A673 (cell line): ENCODE results near the gene MSI2. TPM values are rescaled to one million over a fixed set of nuclear protein-coding genes. Genes with fewer than 3 reads are reported as not detected.

Source experiments
- BruUV-seq: library from RNA; stranded (reverse); fragments of 400-500 nt; replicated peaks from 2 replicates; lab custom pipeline; 2021; lab: Mats Ljungman, UMichigan
- CTCF ChIA-PET: fragments of 300-600 bp; sonication (Branson Sonifier 250); formaldehyde crosslinking; loops from one replicate; lab custom pipeline; 2022; ENCODE audit warnings: antibody characterized with exemption; lab: Charles Lee
- POLR2A ChIA-PET: fragments of 300-600 bp; sonication (Branson Sonifier 250); formaldehyde crosslinking; loops from one replicate; lab custom pipeline; 2022; ENCODE audit warnings: antibody characterized with exemption; ENCODE audit not compliant: low non-redundant PET; lab: Charles Lee
- DNase-seq: peaks from one replicate; pipeline ENCODE4 v3.0.0-alpha.2; 2015; ENCODE audit warnings: low spot score
- H3K27ac ChIP-seq: fragments of 200-600 bp; sonication (generic); 2 replicates; pipeline ENCODE4 v1.5.1; 2016; ENCODE audit warnings: mixed run types, low read depth, mild to moderate bottlenecking, mixed read lengths, antibody characterized with exemption, low read length; ENCODE audit not compliant: poor library complexity, severe bottlenecking
- H3K27me3 ChIP-seq: fragments of 200-600 bp; sonication (generic); replicated peaks from 2 replicates; pipeline ENCODE4 v1.6.1; 2017; ENCODE audit warnings: mixed run types, low read depth, mild to moderate bottlenecking, mixed read lengths, antibody characterized with exemption, low read length; ENCODE audit not compliant: insufficient read depth, poor library complexity
- H3K36me3 ChIP-seq: fragments of 200-600 bp; sonication (generic); 2 replicates; pipeline ENCODE4 v1.6.1; 2016; ENCODE audit warnings: mixed run types, mild to moderate bottlenecking, mixed read lengths, antibody characterized with exemption, low read length; ENCODE audit not compliant: insufficient read depth, poor library complexity, severe bottlenecking
- H3K4me1 ChIP-seq: fragments of 200-600 bp; sonication (generic); 2 replicates; pipeline ENCODE4 v1.6.1; 2017; ENCODE audit warnings: mixed run types, mild to moderate bottlenecking, mixed read lengths, antibody characterized with exemption, low read length; ENCODE audit not compliant: insufficient read depth, poor library complexity, severe bottlenecking
- H3K4me3 ChIP-seq: fragments of 200-600 bp; sonication (generic); 2 replicates; pipeline ENCODE4 v1.5.1; 2016; ENCODE audit warnings: low read depth, mixed run types, mild to moderate bottlenecking, mixed read lengths, low read length; ENCODE audit not compliant: poor library complexity, severe bottlenecking
- H3K9me3 ChIP-seq: fragments of 200-600 bp; sonication (generic); 2 replicates; pipeline ENCODE4 v1.6.1; 2016; ENCODE audit warnings: mixed run types, low read depth, mild to moderate bottlenecking, mixed read lengths, antibody characterized with exemption, low read length; ENCODE audit not compliant: poor library complexity, severe bottlenecking
- EZH2 ChIP-seq: fragments of 200-600 bp; sonication (generic); IDR thresholded peaks from 2 replicates; pipeline ENCODE4 v1.6.1; 2017; ENCODE audit warnings: borderline replicate concordance, low read depth, mild to moderate bottlenecking, mixed read lengths, antibody characterized with exemption, low read length; ENCODE audit not compliant: poor library complexity, severe bottlenecking
- intact Hi-C: fragments of 100-400 bp; cut with micrococcal nuclease; formaldehyde crosslinking; loops from one replicate; pipeline ENCODE4 v1.10.0; 2022; ENCODE audit not compliant: unreplicated experiment
- total RNA-seq: library from RNA; stranded (reverse); gene quantifications from 2 replicates; pipeline ENCODE4 v1.2.3, GENCODE V29; 2021
- TF ChIP-seq, protein P1 (sequence below): fragments of 300-800, 200-600 bp; sonication (generic); conservative IDR thresholded peaks from 2 replicates; pipeline ENCODE4 v1.5.1; 2017; ENCODE audit warnings: low read depth, mild to moderate bottlenecking, antibody characterized with exemption, low read length, moderate library complexity, mixed read lengths

Gene MSI2
- total RNA-seq, 1 experiment from 2014 or later: 108 TPM

DNA sequence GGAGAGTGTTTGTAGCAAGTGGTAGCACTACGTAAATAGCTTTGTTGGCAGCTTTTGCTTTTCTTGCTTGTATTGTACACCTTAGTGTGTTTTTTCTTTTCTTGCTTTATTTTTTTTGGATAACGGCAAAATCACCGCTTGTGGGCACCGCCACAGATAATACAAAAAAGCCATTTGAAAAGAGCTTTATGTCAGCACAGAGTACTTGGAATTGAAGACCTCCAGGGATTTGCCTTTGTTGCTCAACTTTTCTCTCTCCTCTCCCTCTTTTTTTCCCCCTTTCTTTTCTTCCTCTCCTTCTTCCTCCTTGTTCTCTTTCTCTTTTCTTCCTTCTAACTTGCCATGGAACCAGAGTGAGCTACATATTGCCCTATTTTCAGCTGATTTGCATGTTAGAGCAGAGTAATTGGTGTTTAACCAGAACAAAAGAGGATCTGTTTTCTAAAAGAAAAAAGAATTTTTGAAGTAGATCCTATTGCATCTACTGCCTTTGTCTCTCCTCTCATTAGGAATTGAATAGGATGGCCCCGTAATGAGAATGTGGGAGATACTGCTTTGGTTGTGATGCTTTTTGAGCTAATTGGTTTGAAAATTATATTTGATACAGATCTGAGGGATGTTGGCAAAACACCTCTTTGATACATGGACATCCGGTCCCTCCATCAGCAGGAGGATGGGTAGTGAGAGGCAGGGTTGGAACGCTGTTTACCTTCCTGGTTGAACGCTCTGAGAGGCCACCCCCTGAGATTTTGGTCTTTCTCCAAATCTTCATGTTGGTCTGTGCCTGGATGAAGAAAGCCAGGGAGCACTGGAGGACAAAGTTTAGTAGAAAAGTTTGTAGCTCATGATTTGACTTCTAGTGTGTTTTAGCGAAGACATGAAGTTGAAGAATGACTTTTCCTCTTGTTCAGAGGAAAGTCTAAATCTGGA, 85.6 kb downstream of the MSI2 start:
- POLR2A ChIA-PET: interaction anchor here (0.6 kb wide), 1 partner anchor 682 kb away, joined by 4 read pairs; no protein-coding TSS in a partner anchor
- H3K4me1 ChIP-seq: peaks cover 5% of the 10 kb centered on the region
- CTCF ChIA-PET: no interaction called here
- no peak overlapping the region for H3K27ac ChIP-seq
- no peaks in the 10 kb centered on the region for H3K36me3 ChIP-seq
- no peak overlapping the region for H3K4me3 ChIP-seq
- no TSS peak for BruUV-seq
- H3K9me3 ChIP-seq: no peaks in the 10 kb centered on the region
- DNase-seq: no peak
- no peaks in the 10 kb centered on the region for H3K27me3 ChIP-seq
- TF ChIP-seq, protein P1, sequence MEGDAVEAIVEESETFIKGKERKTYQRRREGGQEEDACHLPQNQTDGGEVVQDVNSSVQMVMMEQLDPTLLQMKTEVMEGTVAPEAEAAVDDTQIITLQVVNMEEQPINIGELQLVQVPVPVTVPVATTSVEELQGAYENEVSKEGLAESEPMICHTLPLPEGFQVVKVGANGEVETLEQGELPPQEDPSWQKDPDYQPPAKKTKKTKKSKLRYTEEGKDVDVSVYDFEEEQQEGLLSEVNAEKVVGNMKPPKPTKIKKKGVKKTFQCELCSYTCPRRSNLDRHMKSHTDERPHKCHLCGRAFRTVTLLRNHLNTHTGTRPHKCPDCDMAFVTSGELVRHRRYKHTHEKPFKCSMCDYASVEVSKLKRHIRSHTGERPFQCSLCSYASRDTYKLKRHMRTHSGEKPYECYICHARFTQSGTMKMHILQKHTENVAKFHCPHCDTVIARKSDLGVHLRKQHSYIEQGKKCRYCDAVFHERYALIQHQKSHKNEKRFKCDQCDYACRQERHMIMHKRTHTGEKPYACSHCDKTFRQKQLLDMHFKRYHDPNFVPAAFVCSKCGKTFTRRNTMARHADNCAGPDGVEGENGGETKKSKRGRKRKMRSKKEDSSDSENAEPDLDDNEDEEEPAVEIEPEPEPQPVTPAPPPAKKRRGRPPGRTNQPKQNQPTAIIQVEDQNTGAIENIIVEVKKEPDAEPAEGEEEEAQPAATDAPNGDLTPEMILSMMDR: no peak
- TF ChIP-seq EZH2: no peak
- intact Hi-C loops: no loop called here

DNA sequence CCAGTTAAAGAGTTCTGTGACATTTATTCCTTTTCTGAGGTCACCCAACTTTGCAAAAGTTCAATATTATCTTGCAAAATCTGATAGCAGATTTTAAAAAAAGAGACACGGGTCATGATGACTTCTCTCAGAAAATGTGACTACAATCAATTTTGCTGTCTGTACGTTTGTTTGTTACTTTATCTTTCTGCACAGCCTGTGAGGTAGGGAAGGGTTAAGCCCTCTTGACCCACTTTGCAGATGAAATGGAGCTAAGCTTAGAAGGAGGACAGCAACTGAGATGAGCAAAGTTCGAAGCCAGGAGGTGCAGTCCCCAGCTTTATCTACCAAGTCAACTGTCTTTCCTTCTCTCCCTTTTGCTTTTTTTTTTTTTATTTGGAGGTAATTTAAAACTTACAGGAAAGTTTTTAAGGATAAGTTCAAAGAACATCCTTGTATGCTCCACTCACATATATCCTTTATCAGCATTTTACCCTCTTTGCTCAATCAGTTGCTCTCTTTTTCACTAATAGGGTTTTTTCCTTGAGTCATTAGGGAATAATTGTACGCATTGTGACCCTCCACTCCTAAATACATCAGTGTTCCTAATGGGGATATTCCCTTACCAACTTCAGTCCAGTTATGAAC, 86.8 kb downstream of the MSI2 start:
- BruUV-seq: no TSS peak
- TF ChIP-seq EZH2: no peak
- TF ChIP-seq, protein P1: no peak
- ChIA-PET POLR2A (no interaction called here), CTCF (no interaction called here)
- Histone ChIP-seq H3K36me3 (no peaks in the 10 kb centered on the region), H3K4me3 (no peak overlapping the region), H3K9me3 (no peaks in the 10 kb centered on the region), H3K27me3 (no peaks in the 10 kb centered on the region), H3K4me1 (peaks cover 5% of the 10 kb centered on the region), H3K27ac (no peak overlapping the region)
- DNase-seq: no peak
- intact Hi-C loops: no loop called here

DNA sequence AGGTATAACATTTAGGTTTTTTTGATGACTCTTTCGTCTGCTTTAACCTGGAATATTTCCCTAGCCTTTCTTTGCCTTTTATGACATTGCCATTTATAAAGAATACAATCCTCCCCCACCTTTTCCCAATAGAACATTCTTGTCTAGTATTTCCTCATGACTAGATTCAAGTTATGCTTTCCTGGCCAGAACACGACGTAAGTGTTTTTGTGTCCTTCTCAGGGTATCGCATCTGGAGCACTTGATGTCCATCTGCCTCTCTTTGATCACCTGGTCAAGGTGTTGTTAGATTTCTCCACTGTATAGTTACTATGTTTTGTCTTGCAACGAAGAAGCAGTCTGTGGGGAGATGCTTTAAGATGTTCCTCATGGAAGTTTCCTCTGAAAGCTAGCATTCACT, 87.4 kb downstream of the MSI2 start:
- Histone ChIP-seq H3K27me3 (no peaks in the 10 kb centered on the region), H3K4me3 (no peak overlapping the region), H3K4me1 (peaks cover 5% of the 10 kb centered on the region), H3K36me3 (no peaks in the 10 kb centered on the region), H3K9me3 (no peaks in the 10 kb centered on the region), H3K27ac (no peak overlapping the region)
- CTCF ChIA-PET: no interaction called here
- POLR2A ChIA-PET: no interaction called here
- no peak for TF ChIP-seq EZH2
- TF ChIP-seq, protein P1: no peak
- intact Hi-C loops: no loop called here
- BruUV-seq: no TSS peak
- no peak for DNase-seq
